ENCODE results near the gene SLBP.
"Not testable (repeated sequence)": the region's sequence is repeated elsewhere in the genome, so short reads cannot be mapped to it uniquely, and the experiment has no call there.

The SLBP gene

DNA sequence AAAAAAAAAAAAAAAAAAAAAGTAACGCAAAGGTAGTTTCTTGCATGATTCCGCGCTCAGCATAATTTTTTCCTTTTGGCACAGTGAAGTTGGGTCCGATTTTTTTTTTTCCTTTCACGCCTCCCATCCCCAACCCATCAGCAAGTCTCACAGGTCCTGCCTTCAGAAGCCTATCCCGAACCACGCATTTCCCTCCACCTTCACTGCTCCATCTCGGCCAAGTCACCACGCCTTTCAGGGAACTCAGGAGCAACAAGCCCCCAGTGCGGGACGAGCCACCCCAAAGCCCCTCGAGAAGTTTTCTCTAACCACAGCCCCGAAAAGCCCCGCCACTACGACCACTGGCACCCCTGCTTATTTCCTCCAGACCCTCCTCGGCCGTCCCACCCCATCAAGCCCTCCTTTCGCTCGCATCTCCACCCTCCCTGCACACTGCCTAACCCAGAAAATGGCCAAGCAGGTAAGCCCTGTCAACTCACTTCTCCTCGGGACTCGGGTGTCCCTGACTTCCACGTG, 1.0 kb downstream of the SLBP start:
- no peak for DNase-seq (ENCODE audit: low spot score)

DNA sequence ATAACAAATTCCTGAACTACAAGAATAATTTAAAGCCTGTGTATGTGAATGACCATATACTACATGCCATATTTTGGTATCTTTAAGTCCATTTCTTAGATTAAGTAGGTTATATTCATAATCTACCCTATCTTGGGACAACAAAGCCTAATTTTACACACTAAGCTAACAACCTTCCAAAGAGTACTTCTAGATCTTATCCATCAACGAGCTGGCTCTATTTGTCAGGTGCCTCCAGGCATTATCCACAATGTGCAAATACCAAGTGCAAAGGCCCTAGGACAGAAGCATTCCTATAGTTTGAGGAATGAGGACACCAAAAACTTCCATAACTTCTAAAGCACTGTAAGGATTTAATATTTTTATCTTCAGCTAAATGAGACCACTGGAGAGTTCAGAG, 3.5 kb downstream of the SLBP start:
- DNase-seq (ENCODE audit: low spot score): no peak

DNA sequence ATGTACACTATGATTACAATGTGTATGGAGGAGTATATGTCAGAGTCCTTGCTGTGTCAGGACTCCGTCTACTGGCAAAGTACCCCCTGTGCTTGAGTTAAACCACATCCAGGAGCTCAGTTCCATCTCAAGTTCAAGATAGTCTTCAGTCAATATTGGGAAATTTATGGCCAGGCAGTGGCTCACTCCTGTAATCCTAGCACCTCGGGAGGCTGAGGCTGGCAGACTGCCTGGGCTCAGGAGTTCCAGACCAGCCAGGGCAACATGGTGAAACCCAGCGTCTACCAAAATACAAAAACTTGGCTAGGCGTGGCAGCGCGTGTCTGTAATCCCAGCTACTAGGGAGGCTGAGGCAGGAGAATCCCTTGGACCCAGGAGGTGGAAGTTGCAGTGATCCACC, 5.8 kb downstream of the SLBP start:
- DNase-seq (ENCODE audit: low spot score): no peak

DNA sequence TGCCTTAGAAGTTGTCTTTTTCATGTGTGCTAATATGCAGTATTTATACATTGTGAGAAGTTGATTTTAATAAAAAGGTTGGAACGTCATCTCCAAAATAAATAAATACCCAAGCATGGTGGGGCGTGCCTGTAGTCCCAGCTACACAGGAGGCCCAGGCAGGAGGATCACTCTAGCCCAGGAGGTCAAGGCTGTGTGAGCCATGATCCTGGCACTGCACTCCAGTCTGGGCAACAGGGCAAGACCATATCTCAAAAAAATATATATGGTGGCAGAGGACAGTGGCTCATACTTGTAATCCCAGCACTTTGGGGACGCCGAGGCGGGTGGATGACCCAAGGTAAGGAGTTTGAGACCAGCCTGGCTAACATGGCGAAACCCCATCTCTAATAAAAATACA, 6.4 kb downstream of the SLBP start:
- DNase-seq (ENCODE audit: low spot score): no peak

DNA sequence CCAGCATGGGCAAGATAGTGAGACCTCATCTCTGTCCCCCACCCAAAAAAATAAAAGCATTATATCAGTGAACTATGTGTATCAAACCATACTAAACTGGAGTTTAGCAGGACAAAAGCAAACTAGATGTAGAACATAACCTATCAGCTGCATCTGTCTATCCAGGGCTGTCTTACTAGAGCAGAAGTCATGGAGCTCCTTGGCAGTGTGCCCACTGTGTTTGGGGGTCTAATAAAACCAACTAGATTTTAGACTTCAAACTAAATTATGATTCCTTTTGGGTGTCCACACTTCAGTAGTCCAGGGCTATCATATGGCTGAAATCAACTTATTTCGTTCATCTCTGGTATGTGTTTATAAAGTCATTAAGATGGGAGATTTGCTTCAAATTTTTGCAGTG, 8.3 kb downstream of the SLBP start:
- DNase-seq (ENCODE audit: low spot score): no peak

DNA sequence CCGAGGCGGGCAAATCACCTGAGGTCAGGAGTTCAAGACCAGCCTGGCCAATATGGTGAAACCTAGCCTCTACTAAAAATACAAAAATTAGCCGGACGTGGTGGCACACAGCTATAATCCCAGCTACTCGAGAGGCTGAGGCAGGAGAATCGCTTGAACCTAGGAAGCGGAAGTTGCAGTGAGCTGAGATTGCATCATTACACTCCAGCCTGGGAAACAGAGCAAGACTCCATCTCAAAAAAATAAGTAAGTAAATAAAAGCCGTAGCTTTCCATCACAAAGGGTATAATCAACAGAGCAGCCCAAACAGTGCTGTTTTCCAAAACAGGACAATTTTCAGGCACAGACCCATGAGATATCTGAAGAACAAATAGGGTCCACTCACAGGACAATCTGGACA, 10.4 kb downstream of the SLBP start:
- not testable (repeated sequence) for DNase-seq (ENCODE audit: low spot score)

DNA sequence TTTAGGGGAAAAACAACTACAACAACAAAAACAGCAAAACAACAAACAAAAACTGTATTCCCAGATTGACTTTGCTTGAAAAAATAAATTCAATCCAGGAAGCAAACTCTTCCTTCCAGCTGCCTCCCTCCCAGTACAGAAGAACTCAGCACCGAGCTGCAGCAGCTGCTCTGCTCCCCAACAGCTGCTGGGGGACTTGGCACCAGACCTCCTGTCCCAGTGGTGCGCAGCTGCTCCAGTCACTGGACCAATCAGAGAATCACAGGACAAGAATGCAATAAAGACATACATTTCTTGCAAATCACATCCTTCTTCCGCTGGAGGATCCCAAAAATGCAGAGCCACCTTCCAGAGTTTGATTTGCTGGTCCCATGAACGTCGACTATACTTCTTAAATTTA, 16.2 kb downstream of the SLBP start:
- no peak for DNase-seq (ENCODE audit: low spot score)

DNA sequence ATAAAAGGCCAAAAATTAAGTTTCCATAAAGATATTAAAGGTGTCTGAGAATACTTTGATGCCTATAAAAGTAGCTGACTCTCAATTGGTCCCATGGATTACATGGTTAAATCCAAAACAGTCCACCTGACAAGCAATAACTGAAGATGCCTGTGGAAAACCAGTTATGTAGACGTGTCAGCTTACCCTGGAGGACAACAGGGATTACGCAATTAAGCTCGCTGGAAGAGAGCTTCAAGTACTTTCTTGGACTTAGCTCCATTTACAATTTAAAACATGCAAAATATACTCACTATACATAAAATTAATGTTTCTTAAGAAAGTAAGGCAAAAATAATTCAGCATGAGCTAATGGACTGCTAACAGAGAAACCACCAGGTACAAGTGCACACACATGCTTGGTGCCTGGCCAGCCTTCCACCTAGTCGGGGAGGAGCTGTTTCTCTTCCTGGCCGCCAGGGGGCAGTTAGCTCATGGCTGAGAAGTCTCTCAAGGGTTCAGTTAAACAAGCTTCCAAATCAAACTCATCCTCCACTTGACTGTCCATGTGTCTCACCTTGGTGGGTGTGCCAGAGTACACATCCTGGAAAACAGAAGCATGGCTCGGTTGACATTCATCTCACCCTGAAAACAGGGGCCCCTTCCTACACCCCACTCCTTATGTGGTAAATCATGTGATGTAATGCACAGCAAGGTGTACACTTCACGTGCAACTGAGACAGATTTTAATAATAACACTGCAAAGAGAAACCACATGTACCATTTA, 18.8 kb downstream of the SLBP start:
- peak; percentile 84 for DNase-seq (ENCODE audit: low spot score)

DNA sequence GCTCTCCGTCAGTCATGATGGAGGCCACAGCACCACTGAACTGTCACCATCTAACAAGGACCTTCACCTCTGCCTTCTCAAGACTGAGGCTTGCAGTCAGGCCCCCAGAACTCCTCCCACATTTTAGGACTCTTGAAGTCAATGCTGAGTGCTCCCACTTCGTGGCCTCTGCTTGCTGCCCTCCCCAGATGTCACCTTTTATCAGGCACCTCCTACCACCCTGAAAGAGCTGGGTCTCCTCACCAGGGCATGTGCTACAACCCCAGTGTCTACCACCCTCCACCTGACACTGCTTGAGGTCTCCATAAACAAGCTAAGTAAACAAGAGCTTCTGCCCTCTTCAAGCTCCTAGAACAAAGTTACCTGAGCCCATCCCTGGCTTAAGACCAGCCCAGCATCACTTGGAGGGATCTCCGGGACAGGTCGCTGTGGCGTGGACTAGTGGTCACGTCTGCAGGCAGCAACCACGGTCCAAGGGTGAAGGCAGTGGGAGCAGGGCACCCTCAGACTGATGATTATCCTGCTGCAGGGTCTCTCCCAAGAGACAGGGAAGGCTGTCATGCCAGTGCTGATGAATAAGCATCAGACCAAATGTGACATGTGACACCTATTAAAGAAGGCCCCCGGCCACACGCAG, 20.3 kb downstream of the SLBP start:
- no peak for DNase-seq (ENCODE audit: low spot score)

DNA sequence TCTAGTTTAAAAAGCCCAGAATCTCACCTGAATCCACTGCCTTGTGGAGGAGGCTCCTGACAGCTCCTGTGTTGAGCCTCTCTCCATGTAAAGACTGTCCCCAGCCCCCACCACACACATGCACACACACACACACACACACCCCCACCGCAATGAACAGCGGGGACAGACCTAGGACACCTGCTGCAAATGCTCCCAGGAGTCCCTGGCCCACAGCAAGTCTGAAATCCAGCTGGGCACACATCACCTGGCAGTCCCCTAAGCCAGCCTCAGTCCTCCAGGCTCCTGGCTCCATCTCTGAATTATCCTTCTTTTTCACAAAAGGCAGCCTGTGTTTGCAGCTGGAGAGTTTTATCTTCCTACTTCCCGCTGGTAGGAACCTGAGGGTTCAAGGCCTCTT, 21.4 kb downstream of the SLBP start:
- DNase-seq (ENCODE audit: low spot score): no peak

DNA sequence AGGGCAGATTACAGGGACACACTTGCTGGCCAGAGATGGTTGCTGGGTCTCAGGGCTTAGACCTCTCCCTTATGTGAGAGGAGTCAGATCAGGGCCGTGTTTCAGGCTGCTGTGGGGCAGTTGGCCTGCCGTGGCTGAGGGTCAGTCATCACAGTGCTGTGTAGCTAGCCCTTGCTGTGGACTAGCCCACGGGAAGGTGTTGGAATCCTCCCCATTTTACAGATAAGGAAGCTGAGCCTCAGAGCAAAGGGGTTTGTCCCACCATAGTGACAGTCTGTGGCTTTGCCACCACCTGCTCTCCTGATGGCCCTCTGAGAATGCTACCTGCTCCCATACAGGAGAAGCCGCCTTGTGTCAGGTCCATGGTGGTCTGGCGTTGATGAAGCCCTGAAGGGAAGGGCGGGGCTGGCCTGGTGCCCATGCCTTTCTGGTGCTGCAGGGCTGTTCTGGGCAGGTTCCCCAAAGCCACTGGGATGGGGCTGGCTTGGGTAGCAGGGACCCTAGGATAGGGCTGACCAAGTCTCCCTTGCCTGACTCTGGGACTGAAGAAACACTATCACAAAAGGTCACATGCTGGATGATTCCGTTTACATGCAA, 25.6 kb downstream of the SLBP start:
- no peak for DNase-seq (ENCODE audit: low spot score)

DNA sequence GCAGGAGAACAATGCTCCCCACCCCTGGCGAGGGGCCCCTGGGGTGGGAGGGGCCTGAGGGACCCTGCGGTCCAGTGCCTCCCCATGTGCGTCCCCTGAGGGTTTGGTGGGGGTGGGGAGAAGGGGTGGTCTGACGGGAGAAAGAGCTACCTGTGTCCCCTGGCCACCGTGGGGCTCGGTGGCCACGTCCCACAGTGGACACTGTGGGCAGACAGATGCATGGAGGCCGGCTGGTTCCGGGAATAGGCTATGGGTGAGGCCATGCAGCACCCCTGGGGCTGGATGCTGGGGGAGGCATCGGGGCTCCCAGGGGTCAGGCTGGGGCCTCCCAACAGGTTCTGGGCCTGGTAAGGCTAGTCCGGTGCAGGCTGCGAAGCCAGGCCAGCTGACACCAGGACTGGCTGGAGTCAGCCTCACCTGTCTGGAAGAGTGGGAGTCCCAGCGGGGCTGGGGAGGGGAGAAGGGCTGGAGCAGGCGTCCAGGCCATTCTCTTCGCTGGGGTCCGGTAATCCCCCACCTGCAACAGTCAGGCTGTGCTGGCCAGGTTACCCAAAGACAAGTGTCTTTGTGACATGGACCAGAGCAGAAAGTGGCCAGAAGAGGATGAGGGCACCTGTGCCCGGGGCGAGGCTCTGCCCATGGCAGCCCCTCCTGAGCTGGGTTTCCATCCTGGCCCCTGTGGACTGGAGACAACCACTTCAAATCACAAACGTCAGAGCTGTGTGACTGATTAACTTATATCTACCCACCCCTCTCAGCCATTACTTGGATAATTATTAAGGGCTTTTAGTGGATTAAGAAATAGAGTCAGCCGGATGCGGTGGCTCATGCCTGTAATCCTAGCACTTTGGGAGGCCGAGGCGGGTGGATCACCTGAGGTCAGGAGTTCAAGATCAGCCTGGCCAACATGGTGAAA, 26.6 kb downstream of the SLBP start:
- no peak for DNase-seq (ENCODE audit: low spot score)

DNA sequence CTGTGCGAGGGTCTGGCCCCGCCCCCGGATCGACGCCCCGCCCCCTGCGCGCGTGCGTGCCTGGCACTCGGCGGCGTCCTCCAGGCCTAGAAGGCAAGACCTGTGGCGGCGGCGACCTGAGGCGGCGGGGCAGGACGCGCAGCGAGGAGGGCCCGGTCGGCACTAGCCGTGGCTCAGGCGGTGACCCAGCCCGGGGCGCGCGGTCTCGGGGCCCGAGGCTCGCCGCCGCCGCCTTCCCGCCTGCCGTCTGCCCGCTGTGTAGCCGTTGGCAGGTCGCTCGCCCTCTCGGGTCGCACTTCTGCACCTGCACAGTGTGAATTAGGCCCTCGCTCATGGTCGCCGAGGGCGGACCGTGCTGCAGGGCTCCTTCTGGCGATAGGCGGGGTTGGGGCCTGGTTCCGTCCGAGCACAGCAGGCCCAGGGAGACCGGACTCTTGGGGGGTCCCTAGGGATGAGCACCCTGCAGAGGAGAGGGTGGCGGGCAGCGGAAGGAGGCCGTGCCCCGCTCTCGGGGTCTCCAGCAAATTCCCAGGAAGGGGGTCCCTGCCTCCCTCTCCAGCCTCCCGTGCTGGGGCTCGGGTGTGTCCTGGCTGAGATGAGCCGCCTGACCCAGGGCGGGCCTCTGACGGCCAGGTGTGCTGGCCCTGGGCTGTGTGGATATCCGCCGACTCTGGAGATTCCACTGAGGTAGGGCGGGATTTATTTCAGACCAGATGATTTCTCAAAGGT, 27.4 kb downstream of the SLBP start:
- DNase-seq (ENCODE audit: low spot score): peak; percentile 94

DNA sequence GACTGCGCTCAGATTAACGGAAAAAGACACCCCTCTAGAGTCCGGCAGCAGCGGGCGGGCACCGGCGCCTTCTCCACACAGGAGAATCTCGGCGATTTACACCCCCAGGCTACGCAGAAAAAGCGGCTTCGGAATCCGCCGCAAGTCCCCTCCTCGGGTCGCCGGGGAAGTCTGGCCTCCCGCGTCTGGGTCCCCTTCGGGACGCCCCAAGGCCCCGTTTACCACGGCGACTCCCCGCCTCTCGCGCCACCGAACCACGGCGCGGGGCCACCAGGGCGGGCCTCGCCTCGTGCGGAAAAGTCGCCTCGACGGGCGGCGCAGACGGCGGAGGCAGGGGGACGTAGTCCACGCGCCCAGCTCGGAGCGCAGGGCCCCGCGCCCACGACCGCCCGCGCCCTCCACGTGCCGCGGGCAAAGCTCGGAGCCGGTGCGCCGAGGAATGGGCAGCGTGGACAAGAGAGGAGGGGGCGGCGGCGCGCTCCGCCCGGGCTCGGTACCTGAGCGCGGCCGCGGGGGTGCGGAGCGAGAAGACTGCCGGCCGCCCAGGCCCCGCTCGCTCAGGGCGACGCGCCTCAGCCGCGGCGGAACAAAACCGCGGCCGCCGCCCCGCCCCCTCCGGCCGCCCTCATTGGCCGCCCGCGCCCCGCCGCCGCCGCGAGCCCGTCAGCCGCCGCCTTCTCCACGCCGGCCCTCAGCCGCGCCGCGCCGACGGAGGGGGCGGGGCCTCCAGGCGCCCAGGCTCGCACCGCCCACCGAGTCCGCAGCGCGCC, 28.2 kb downstream of the SLBP start, which contains the start of gene FAM53A:
FAM53A (minus strand) TSS at position 578 of the 770 bp plus-strand sequence. CDS start 15,572 bp downstream, outside the sequence.
- no peak for DNase-seq (ENCODE audit: low spot score)

DNA sequence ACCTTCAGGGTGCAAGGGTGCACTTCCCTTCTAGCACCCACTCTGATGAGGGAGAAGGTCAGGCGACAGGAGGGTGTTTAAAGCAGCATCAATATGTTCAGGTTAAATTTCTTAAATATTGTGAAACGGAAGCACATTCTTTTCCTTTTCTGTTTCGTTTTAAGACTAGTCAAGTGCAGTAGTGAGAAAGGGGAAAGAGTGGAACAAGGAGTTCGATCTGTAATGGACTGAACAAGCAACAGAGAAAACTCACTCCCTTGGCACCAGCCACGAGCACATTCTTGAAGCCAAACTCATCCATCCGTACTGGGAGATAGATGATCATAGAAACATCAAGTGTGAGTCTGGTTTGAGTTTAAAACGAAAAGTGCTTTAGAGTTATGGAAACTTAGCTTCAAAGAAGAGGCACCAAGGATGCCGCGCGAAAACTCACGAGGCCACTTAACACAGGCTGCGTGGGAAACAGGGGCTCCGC, 28.8 kb downstream of the SLBP start:
- DNase-seq (ENCODE audit: low spot score): peak; percentile 13

DNA sequence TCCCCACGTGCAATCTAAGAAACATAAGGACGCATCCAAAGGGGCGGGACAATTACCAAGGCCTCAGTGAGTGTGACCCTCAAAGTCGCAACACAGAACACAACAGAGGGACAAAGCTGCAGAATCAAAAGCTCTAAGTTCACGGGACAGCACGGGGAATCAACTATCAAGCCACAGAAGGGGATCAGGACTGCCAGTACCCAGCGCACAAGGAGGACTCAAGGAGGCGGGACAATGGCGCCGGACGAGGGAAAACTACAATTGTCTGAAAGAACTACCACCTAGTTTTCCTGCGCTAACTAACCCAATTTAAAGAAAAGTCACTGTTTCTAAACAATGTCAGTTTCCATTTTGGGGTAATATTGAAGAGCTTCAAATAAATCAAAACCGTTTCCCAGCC, 29.3 kb downstream of the SLBP start:
- no peak for DNase-seq (ENCODE audit: low spot score)

DNA sequence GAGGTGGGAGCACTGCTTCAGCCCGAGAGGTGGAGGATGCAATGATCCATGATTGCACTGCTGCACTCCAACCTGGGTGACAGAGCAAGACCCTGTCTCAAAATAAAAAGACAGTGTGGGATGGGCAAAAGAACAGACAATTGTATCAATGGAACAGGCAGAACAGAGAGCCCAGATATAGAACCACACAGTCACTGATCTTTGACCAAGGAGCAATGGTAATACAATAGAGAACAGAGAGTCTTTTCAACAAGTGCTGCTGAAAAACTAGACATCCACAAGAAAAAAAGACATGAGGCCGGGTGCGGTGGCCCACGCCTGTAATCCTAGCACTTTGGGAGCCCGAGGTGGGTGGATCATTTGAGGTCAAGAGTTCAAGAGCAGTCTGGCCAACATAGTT, 33.9 kb downstream of the SLBP start:
- DNase-seq (ENCODE audit: low spot score): no peak

DNA sequence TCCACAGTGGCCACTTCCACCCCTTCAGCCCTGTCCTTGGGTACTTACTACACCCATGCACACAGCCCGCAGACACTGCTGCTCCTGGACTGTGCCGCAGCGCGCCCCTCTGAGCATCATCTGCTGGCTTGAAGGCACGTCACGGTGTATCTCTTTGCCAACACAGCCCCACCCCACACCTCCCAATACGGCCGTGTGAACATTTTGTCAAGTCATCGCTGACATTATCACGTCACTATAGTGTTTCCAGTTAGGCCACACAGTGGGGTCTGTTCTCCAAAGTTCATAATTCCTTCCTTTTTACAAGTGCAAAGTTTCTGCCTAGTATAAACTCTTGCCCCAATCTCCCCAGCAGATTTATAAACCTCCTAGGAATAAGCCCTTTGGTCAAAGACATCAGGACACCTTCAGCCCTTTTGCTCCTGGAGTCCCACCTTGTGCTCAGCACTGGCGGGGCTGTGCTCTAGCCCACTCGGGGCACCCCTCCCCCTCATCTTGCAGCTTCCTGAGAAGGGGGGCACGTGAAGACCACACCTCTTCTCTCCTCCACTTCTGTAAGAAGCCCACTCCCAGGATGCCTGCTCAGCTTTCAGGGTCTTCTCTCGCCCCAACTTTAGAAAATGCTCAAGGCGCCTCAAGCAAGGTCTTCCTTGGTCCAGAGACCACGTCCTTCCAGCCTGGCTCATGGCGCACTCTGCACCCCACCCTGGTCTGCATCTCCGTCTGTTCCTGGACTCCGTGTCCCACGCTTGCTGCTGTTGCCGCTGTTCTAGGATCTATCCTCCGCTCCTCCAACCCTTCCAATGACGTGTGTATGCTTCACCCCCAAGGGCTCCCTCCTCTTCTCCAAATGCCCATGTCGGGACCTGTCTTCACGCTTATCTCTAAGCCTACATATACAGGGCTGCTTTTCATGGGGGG, 35.3 kb downstream of the SLBP start:
- no peak for DNase-seq (ENCODE audit: low spot score)

DNA sequence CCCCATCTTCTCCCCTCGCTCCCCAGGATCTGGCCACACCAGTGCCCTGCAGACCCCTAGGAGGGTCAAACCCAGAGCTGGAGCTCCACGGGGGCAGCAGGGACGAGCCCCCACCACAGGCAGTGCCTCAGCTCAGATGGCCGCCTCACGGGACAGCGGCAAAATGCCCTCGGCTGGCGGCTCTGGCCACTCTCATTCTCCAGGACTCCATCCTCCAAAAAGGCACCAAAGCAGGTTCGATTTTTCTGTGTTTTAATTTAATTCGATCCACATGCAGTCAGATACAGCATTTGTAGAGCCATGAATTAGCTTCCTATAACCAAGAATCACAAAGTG, 36.3 kb downstream of the SLBP start:
- DNase-seq (ENCODE audit: low spot score): no peak

All from activated CD4-positive, alpha-beta T cell treated with anti-CD3 and anti-CD28 coated beads, Interleukin-2, Interleukin-4, amounts not matched to agents 100 ng/mL and 50 ng/mL, durations not matched to agents 16 hours and 8 hours (primary cell).